Kidney epithelial cell (primary cell): ENCODE data around the gene ZFAND6. TPM values are rescaled to one million over a fixed set of nuclear protein-coding genes. Genes with fewer than 3 reads are reported as not detected.

ENCODE experiments used
- DNase-seq: peaks from one replicate; pipeline ENCODE4 v3.0.0-alpha.2; 2010; ENCODE audit warnings: low read depth
- H3K27me3 ChIP-seq: 2 replicates; pipeline ENCODE4 v1.6.0; 2011; ENCODE audit warnings: low read length; ENCODE audit not compliant: control insufficient read depth, insufficient read depth
- H3K36me3 ChIP-seq: 2 replicates; pipeline ENCODE4 v1.5.1; 2011; ENCODE audit warnings: low read length; ENCODE audit not compliant: control insufficient read depth, insufficient read depth
- H3K4me3 ChIP-seq: 2 replicates; pipeline ENCODE4 v1.5.1; 2011; ENCODE audit warnings: low read depth, mild to moderate bottlenecking, control low read depth, low read length
- CTCF ChIP-seq: IDR thresholded peaks from 2 replicates; pipeline ENCODE4 v1.5.1; 2011; ENCODE audit warnings: mild to moderate bottlenecking, moderate library complexity, low read length, control low read depth, inconsistent platforms; ENCODE audit not compliant: insufficient read depth, poor library complexity, severe bottlenecking
- total RNA-seq: library from RNA; depleted of rRNA; stranded (reverse); fragments of >200 nt; gene quantifications from 2 replicates; pipeline ENCODE4 v1.2.3, GENCODE V29; 2015

Gene ZFAND6
- total RNA-seq, 1 donor from 2014 or later, result 114 TPM

DNA sequence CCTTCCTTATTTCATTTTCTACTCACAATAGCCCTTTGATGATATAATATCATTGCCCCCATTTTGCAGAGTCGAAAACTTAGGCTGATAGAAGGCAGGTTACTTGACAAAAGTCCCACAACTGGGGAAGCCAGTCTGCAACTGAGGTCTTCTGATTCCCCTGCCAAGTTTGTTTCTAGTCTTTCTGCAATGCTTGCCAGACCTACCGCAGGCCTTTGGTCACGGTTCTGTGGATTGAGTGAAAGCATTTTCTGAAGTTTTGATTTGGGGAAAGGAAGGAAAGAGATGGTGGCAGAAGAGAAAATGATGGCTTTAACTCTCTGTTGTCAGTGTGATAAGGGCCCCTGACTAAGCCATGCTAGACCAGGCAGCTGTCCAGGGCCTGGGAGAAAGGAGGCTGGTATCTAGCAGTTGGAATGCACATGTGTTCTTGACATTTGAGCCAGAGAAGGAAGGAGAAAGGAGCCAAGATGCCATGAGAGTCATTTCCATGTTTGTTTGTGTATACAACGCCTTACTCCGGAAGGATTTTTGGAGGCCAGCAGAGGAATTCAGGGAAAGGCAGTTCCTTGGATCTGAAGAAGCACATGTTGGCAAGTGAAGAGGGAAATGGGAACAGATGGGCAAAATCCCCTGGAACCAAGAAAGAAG is 123.3 kb downstream of the ZFAND6 start:
- TF ChIP-seq CTCF, result no peak
- H3K4me3 ChIP-seq, result no peak overlapping the region
- peaks cover 2% of the 10 kb centered on the region for H3K36me3 ChIP-seq
- H3K27me3 ChIP-seq, result no peaks in the 10 kb centered on the region
- DNase-seq, result no peak

GRCh38 chr15:80183306-80183705 is 123.8 kb downstream of the ZFAND6 start:
- no peak for TF ChIP-seq CTCF
- Histone ChIP-seq H3K4me3 (no peak overlapping the region), H3K27me3 (no peaks in the 10 kb centered on the region), H3K36me3 (peaks cover 2% of the 10 kb centered on the region)
- no peak for DNase-seq

- Histone ChIP-seq H3K27me3 (no peaks in the 10 kb centered on the region), H3K36me3 (peaks cover 2% of the 10 kb centered on the region), H3K4me3 (no peak overlapping the region)
- no peak for TF ChIP-seq CTCF
- DNase-seq, result no peak
These were observed 124.4 kb downstream of the ZFAND6 start for GRCh38 chr15:80183886-80184285.

GRCh38 chr15:80184554-80184953 is 125.1 kb downstream of the ZFAND6 start:
- no peak for DNase-seq
- H3K4me3 ChIP-seq, result no peak overlapping the region
- H3K27me3 ChIP-seq, result no peaks in the 10 kb centered on the region
- peaks cover 2% of the 10 kb centered on the region for H3K36me3 ChIP-seq
- TF ChIP-seq CTCF, result no peak

DNA sequence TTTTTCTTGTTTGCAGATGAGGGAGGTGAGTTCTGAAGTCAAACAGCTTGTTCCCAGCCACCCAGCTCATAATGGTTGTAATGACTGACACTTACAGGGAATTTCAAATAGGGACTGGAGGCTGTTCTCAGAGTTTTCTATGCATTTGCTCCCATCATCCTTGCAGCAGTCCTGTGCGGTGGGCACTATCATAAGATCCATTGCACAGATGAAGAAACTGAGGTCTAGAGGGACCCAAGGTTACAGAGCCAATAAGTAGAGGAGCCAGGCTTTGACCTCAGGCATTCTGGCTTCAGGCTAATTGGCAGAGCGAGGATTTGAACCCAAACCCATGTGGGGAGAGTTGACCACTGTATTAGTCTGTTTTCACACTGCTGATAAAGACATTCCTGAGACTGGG is 125.7 kb downstream of the ZFAND6 start:
- DNase-seq, result no peak
- Histone ChIP-seq H3K27me3 (no peaks in the 10 kb centered on the region), H3K4me3 (no peak overlapping the region), H3K36me3 (peaks cover 2% of the 10 kb centered on the region)
- TF ChIP-seq CTCF, result no peak

GRCh38 chr15:80186066-80186465 is 126.6 kb downstream of the ZFAND6 start:
- Histone ChIP-seq H3K27me3 (no peaks in the 10 kb centered on the region), H3K36me3 (peaks cover 2% of the 10 kb centered on the region), H3K4me3 (no peak overlapping the region)
- TF ChIP-seq CTCF, result no peak
- DNase-seq, result no peak
